Right renal pelvis (tissue), 4 donors: ENCODE data around the gene USP21. TPM values are rescaled to one million over a fixed set of nuclear protein-coding genes. Genes with fewer than 3 reads are reported as not detected.

ENCODE experiments used
- DNase-seq, 4 donors: peaks; one replicate each; pipeline ENCODE4 v3.0.0-alpha.2; 2013; ENCODE audit warnings: low read depth in 4 of 4, low spot score in 3 of 4, missing footprints in 1 of 4
- polyA plus RNA-seq, 4 donors: library from polyadenylated mRNA; unstranded; fragments of 120-200 nt; gene quantifications; one replicate each; pipeline ENCODE4 v1.2.1, GENCODE V29; 2013; ENCODE audit not compliant: insufficient read length in 4 of 4

The USP21 gene
- polyA plus RNA-seq, 4 donors: 45.7 to 51.3 (median 51.0) TPM

GRCh38 chr1:161132410-161133219 is 26.7 kb upstream of the USP21 start, which contains the start of gene DEDD:
Gene DEDD (minus strand): TSS chr1:161132667. CDS start chr1:161124462, 8,205 bp downstream.
- peak; percentile 83 to 91 (median 86) for DNase-seq

GRCh38 chr1:161133220-161133740 is 26.0 kb upstream of the USP21 start:
- DNase-seq: no peak

- DNase-seq: no peak
These were observed 21.4 kb upstream of the USP21 start for GRCh38 chr1:161137881-161138280.

GRCh38 chr1:161138431-161138830 is 20.9 kb upstream of the USP21 start:
- DNase-seq: no peak

- DNase-seq: no peak
These were observed 19.5 kb upstream of the USP21 start for GRCh38 chr1:161139766-161140165.

GRCh38 chr1:161140755-161141400 is 18.4 kb upstream of the USP21 start:
- no peak for DNase-seq

GRCh38 chr1:161145832-161146231 is 13.5 kb upstream of the USP21 start:
- no peak for DNase-seq

- no peak for DNase-seq
These were observed 6.1 kb upstream of the USP21 start for GRCh38 chr1:161153176-161153575.

- DNase-seq: peak in 3 of 4 donors; percentile 75 to 86 (median 83)
These were observed 5.5 kb upstream of the USP21 start, which contains the start of gene UFC1 for GRCh38 chr1:161153682-161154337. Gene UFC1 (plus strand): TSS chr1:161153978. CDS start chr1:161153998, 20 bp downstream.

GRCh38 chr1:161157867-161158266 is 1.4 kb upstream of the USP21 start:
- no peak for DNase-seq

GRCh38 chr1:161158316-161159010 is 837 bp upstream of the USP21 start:
- no peak for DNase-seq

- DNase-seq: no peak
These were observed 578 bp downstream of the USP21 start for GRCh38 chr1:161159913-161160243.

- DNase-seq: no peak
These were observed 1.4 kb downstream of the USP21 start for GRCh38 chr1:161160671-161161145.

- no peak for DNase-seq
These were observed 2.4 kb downstream of the USP21 start for GRCh38 chr1:161161652-161162051.

GRCh38 chr1:161162052-161162451 is 2.8 kb downstream of the USP21 start:
- no peak for DNase-seq

GRCh38 chr1:161162806-161163205 is 3.5 kb downstream of the USP21 start:
- no peak for DNase-seq

- no peak for DNase-seq
These were observed 4.5 kb downstream of the USP21 start for GRCh38 chr1:161163793-161164192.

GRCh38 chr1:161164901-161165610 is 5.8 kb downstream of the USP21 start:
- no peak for DNase-seq

GRCh38 chr1:161165742-161166668 is 6.7 kb downstream of the USP21 start, which contains the start of gene PPOX:
Gene PPOX (plus strand): TSS chr1:161166426. CDS start chr1:161166848, 422 bp downstream.
- DNase-seq: peak; percentile 91 to 98 (median 96)
